BLaER1 treated with 17β-estradiol and CSF1 and Interleukin-3, amounts not matched to agents 10 nM and 100 nM (cell line): Measurements from ENCODE around the gene CCT3.

ENCODE experiments used
- H3K27ac ChIP-seq, 11 experiments: shearing (Covaris generic); formaldehyde crosslinking; 2 replicates each; pipeline ENCODE4 v1.8.1; 2022
- H3K27me3 ChIP-seq, 11 experiments: shearing (Covaris generic); formaldehyde crosslinking; 2 replicates each; pipeline ENCODE4 v1.8.1; 2022
- H3K36me3 ChIP-seq, 11 experiments: shearing (Covaris generic); formaldehyde crosslinking; 2 replicates each; pipeline ENCODE4 v1.8.1; 2022
- H3K4me1 ChIP-seq, 10 experiments: shearing (Covaris generic); formaldehyde crosslinking; 2 replicates each; pipeline ENCODE4 v1.8.1; 2022
- H3K4me2 ChIP-seq, 11 experiments: shearing (Covaris generic); formaldehyde crosslinking; 2 replicates each; pipeline ENCODE4 v1.8.1; 2022
- H3K4me3 ChIP-seq, 10 experiments: shearing (Covaris generic); formaldehyde crosslinking; 2 replicates each; pipeline ENCODE4 v1.8.1; 2022
- H3K9ac ChIP-seq, 11 experiments: shearing (Covaris generic); formaldehyde crosslinking; 2 replicates each; pipeline ENCODE4 v1.8.1; 2022
- H3K9me3 ChIP-seq, 11 experiments: shearing (Covaris generic); formaldehyde crosslinking; replicated peaks in 1 of 11; 2 replicates each; pipeline ENCODE4 v1.8.1; 2022
- H4K20me1 ChIP-seq, 11 experiments: shearing (Covaris generic); formaldehyde crosslinking; 2 replicates each; pipeline ENCODE4 v1.8.1; 2022
- Cebpa-rat ChIP-seq, 11 experiments: shearing (Covaris generic); IDR thresholded peaks; 2 replicates each; pipeline ENCODE4 v1.8.1; 2022

CCT3 gene

DNA sequence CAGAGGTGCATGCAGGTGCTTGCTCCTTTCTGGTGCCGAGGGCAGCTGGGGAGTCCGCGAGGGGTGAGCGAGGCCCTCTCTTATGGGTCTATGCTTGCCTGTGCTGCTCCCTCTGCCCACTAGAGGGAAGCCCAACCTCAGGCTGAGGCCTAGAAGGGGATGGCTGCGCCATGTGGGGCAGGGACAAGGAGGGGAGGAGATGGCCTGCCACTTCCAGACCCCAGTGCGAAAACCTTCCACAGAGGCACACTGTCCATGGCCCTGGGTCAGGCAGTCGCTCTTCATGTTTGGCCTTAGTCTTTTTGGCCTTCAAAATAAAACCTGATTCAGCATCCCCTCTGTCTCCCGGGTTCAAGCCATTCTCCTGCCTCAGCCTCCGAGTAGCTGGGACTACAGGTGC lies 44.9 kb upstream of the CCT3 start:
- Histone ChIP-seq H3K27ac (no peak overlapping the region), H3K4me2 (peak overlapping the region in 3 of 11 experiments; percentile 64 to 83 (median 73); a peak in 4 of 22 replicates), H3K9me3 (no peaks in the 10 kb centered on the region), H3K9ac (no peak overlapping the region), H3K4me3 (no peak overlapping the region), H3K4me1 (peaks cover 23 to 39% (median 31%) of the 10 kb centered on the region in 10 experiments), H3K27me3 (peaks cover 16 to 23% (median 21%) of the 10 kb centered on the region in 11 experiments), H4K20me1 (peaks cover 0 to 9% (median 0%) of the 10 kb centered on the region in 11 experiments; a peak in 1 of 22 replicates), H3K36me3 (no peaks in the 10 kb centered on the region)
- TF ChIP-seq Cebpa-rat (IDR thresholded peaks at IDR 0.05), result no peak

GRCh38 chr1:156382561-156382960 lies 44.5 kb upstream of the CCT3 start:
- no peak overlapping the region for H3K27ac ChIP-seq
- no peak for TF ChIP-seq Cebpa-rat (IDR thresholded peaks at IDR 0.05)

DNA sequence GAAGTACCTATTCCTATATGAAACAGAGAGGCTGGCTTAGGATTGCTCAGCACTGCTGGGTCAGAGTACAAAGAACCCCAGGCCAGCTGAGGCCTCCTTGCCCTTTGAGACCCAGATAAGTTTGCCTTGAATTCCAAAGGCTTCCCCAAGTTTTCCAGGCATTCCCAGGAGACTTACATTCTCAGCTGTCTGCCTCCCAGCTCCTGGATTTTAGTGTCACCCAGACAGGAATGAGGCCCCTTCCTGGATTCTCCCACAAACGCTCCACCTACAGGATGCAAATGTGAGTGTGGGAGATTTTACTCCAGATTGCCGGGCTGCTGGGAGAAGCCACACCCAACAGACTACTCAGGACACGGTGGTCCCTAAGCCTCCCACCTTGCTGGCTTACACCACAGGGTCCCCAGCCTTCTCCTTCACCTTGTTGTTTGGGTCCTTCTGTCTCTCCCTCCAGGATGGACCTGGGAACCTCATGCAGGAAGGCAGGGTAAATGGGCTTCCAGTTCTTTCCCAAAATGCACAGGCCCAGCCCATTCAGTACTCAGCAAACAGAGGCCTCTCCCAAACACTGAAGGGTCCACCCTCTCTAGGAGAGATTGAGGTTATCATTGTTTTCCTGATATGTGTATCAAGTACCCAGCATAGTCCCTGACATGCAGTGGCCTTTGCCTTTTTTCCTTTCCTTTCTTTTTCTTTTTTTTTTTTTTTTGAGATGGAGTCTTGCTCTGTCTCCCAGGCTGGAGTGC lies 41.5 kb upstream of the CCT3 start:
- Histone ChIP-seq H3K9me3 (no peaks in the 10 kb centered on the region), H3K27me3 (no peaks in the 10 kb centered on the region), H3K27ac (no peak overlapping the region), H3K4me1 (peaks cover 6 to 48% (median 18%) of the 10 kb centered on the region in 10 experiments), H3K36me3 (no peaks in the 10 kb centered on the region), H3K4me2 (no peak overlapping the region), H3K4me3 (no peak overlapping the region), H3K9ac (no peak overlapping the region), H4K20me1 (no peaks in the 10 kb centered on the region)
- no peak for TF ChIP-seq Cebpa-rat (IDR thresholded peaks at IDR 0.05)

More at GRCh38 chr1:156382561-156382960, 44.5 kb upstream of the CCT3 start:
- Histone ChIP-seq H3K27me3 (peaks cover 11 to 18% (median 17%) of the 10 kb centered on the region in 11 experiments), H3K36me3 (no peaks in the 10 kb centered on the region), H3K9me3 (no peaks in the 10 kb centered on the region), H4K20me1 (0 out of 22 replicates have a peak, but pooled peaks cover 0 to 4% (median 0%) of the 10 kb centered on the region in 11 experiments), H3K9ac (no peak overlapping the region), H3K4me2 (no peak overlapping the region; a peak in 1 of 22 replicates), H3K4me1 (peaks cover 23 to 40% (median 32%) of the 10 kb centered on the region in 10 experiments), H3K4me3 (no peak overlapping the region)

- Histone ChIP-seq H3K36me3 (no peaks in the 10 kb centered on the region), H3K4me2 (no peak overlapping the region), H3K9me3 (no peaks in the 10 kb centered on the region), H3K4me3 (no peak overlapping the region), H3K27me3 (no peaks in the 10 kb centered on the region), H3K4me1 (peaks cover 0 to 38% (median 9%) of the 10 kb centered on the region in 10 experiments; a peak in 12 of 20 replicates), H3K27ac (no peak overlapping the region), H4K20me1 (no peaks in the 10 kb centered on the region), H3K9ac (no peak overlapping the region)
- no peak for TF ChIP-seq Cebpa-rat (IDR thresholded peaks at IDR 0.05)
These were observed 40.5 kb upstream of the CCT3 start for GRCh38 chr1:156378557-156378956.

DNA sequence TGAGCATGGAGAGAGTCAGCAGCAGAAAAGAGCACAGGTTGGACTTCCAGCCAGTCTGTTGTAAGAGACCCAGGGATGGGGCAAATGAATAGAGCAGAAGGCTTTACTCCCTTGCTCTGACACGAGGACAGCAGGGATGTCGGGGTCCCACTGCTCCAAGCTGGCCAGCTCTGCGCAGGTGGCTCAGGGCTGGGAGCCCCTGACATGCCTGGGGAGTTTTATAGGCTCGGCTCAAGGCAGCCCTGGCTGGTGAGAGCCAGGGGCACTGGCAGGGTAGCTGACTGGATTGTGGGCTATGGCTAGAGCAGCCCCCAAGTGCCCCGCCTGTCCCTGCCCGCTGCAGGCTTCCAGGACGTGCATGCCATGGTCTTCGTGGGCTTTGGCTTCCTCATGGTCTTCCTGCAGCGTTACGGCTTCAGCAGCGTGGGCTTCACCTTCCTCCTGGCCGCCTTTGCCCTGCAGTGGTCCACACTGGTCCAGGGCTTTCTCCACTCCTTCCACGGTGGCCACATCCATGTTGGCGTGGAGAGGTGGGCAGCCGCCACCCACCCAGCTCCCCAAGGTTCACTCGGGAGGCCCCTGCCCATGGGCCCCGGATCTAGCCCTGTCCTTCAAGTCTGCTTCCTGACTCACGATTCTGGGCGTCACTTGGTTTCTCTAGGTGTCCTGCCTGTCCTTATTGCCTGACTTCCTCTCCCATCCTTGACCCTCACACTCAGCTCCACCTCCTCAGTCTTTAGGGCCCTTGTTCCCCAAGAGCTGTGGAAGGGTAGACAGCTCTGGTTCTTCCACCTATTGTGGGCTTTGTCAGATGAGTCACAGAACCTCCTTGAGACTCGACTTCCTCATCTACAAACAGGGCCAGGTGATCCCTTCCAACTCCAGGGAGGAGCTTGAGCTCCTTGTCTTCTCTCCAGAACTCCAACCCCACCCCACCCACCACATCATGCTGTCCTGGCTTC lies 39.1 kb upstream of the CCT3 start:
- no peak for TF ChIP-seq Cebpa-rat (IDR thresholded peaks at IDR 0.05)
- no peak overlapping the region for H3K9ac ChIP-seq
- H3K9me3 ChIP-seq, result no peaks in the 10 kb centered on the region
- H3K4me1 ChIP-seq, result peaks cover 0 to 32% (median 4%) of the 10 kb centered on the region in 10 experiments; a peak in 11 of 20 replicates
- H3K27ac ChIP-seq, result no peak overlapping the region
- H3K4me3 ChIP-seq, result no peak overlapping the region
- no peaks in the 10 kb centered on the region for H3K36me3 ChIP-seq
- H4K20me1 ChIP-seq, result no peaks in the 10 kb centered on the region
- peak overlapping the region in 5 of 11 experiments; percentile 11 to 79 (median 55); a peak in 7 of 22 replicates for H3K4me2 ChIP-seq
- H3K27me3 ChIP-seq, result peaks cover 0 to 6% (median 0%) of the 10 kb centered on the region in 11 experiments; a peak in 2 of 22 replicates

DNA sequence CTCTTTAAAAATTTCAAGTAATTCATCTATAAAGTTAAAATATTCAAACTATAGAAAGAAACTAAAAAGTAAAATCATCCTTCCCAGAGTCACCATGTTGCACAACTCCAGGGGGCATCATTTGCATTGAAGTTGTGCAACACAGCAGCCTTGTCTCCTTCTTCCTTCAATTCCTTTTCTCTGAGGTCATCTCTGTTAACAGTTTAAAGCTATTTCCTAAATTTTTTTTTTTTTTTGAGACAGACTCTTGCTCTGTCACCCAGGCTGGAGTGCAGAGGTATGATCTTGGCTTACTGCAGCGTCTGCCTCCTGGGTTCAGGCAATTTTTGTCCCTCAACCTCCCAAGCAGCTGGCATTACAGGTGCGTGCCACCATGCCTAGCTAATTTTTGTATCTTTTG lies 38.1 kb upstream of the CCT3 start:
- Histone ChIP-seq H3K9ac (no peak overlapping the region), H3K4me1 (peaks cover 0 to 43% (median 8%) of the 10 kb centered on the region in 10 experiments; a peak in 11 of 20 replicates), H3K4me2 (peak overlapping the region in 4 of 11 experiments; percentile 27 to 79 (median 66); a peak in 7 of 22 replicates), H3K4me3 (no peak overlapping the region), H3K27ac (no peak overlapping the region), H3K9me3 (no peaks in the 10 kb centered on the region), H4K20me1 (no peaks in the 10 kb centered on the region), H3K36me3 (no peaks in the 10 kb centered on the region), H3K27me3 (peaks cover 0 to 6% (median 0%) of the 10 kb centered on the region in 11 experiments; a peak in 3 of 22 replicates)
- peak in 2 of 11 experiments; percentile 22 to 28; a peak in 1 of 22 replicates for TF ChIP-seq Cebpa-rat (IDR thresholded peaks at IDR 0.05)

DNA sequence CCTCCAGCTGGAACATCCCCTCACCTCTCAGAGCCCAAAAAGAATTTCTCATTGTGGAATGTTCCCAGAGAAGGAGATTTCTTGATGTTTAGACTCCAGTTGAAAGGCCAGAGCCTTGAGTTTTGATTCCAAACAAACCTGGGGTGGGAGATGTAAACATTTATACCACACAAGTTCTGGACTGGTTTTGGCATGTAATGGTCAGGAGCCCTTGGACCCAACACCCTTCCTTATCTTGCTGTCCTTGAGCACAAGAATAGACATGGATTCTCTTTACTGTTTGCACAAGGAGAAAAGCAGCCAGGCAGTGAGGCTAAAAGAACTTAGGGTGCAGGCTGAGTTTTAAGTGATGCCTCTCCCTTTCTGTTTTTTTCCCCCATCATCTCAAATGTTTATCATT lies 35.5 kb upstream of the CCT3 start:
- Histone ChIP-seq H3K27me3 (peaks cover 14 to 28% (median 16%) of the 10 kb centered on the region in 11 experiments), H3K9ac (no peak overlapping the region), H4K20me1 (no peaks in the 10 kb centered on the region; a peak in 2 of 22 replicates), H3K36me3 (no peaks in the 10 kb centered on the region), H3K9me3 (no peaks in the 10 kb centered on the region), H3K27ac (no peak overlapping the region), H3K4me2 (no peak overlapping the region), H3K4me3 (no peak overlapping the region), H3K4me1 (peaks cover 0 to 51% (median 8%) of the 10 kb centered on the region in 10 experiments; a peak in 11 of 20 replicates)
- TF ChIP-seq Cebpa-rat (IDR thresholded peaks at IDR 0.05), result no peak

GRCh38 chr1:156372876-156373275 lies 34.8 kb upstream of the CCT3 start:
- H3K4me1 ChIP-seq, result peaks cover 0 to 51% (median 8%) of the 10 kb centered on the region in 10 experiments; a peak in 11 of 20 replicates
- peaks cover 21 to 35% (median 22%) of the 10 kb centered on the region in 11 experiments for H3K27me3 ChIP-seq
- no peaks in the 10 kb centered on the region for H3K36me3 ChIP-seq
- H3K4me2 ChIP-seq, result no peak overlapping the region
- TF ChIP-seq Cebpa-rat (IDR thresholded peaks at IDR 0.05), result no peak
- H3K9ac ChIP-seq, result no peak overlapping the region
- no peaks in the 10 kb centered on the region; a peak in 2 of 22 replicates for H4K20me1 ChIP-seq
- H3K4me3 ChIP-seq, result no peak overlapping the region
- no peaks in the 10 kb centered on the region for H3K9me3 ChIP-seq
- H3K27ac ChIP-seq, result no peak overlapping the region

- H4K20me1 ChIP-seq, result no peaks in the 10 kb centered on the region; a peak in 2 of 22 replicates
- H3K4me3 ChIP-seq, result no peak overlapping the region
- TF ChIP-seq Cebpa-rat (IDR thresholded peaks at IDR 0.05), result no peak
- H3K36me3 ChIP-seq, result no peaks in the 10 kb centered on the region
- peaks cover 0 to 45% (median 8%) of the 10 kb centered on the region in 10 experiments; a peak in 12 of 20 replicates for H3K4me1 ChIP-seq
- peak overlapping the region in 3 of 11 experiments; percentile 55 to 65 (median 59); a peak in 5 of 22 replicates for H3K4me2 ChIP-seq
- H3K9me3 ChIP-seq, result no peaks in the 10 kb centered on the region
- H3K27me3 ChIP-seq, result peaks cover 26 to 41% (median 28%) of the 10 kb centered on the region in 11 experiments
- no peak overlapping the region for H3K27ac ChIP-seq
- no peak overlapping the region for H3K9ac ChIP-seq
These were observed 34.1 kb upstream of the CCT3 start for GRCh38 chr1:156372265-156372586.
